PFSK-1 (cell line): ENCODE data around the gene CDC123.

Experiments
- POLR2AphosphoS5 ChIP-seq: IDR thresholded peaks from 2 replicates; pipeline ENCODE4 v1.6.1; 2012; ENCODE audit warnings: low read depth, mild to moderate bottlenecking, control low read depth, low read length, moderate library complexity
- SIN3A ChIP-seq: IDR thresholded peaks from 2 replicates; pipeline ENCODE4 v1.6.1; 2012; ENCODE audit warnings: mild to moderate bottlenecking, low read length, moderate library complexity, borderline replicate concordance; ENCODE audit not compliant: insufficient read depth
- TAF1 ChIP-seq: IDR thresholded peaks from 2 replicates; pipeline ENCODE4 v1.6.1; 2012; ENCODE audit warnings: low read length, control low read depth, borderline replicate concordance; ENCODE audit not compliant: insufficient read depth
- TF ChIP-seq, protein P1 (sequence below), 2 experiments: IDR thresholded peaks; 2 replicates each; pipeline versions ENCODE4 v1.6.1 to v1.8.0; 2011 to 2012; ENCODE audit warnings: low read depth in 2 of 2, low read length in 2 of 2, control low read depth in 1 of 2, inconsistent platforms in 1 of 2, mild to moderate bottlenecking in 1 of 2, moderate library complexity in 1 of 2; ENCODE audit not compliant: insufficient read depth in 1 of 2

DNA sequence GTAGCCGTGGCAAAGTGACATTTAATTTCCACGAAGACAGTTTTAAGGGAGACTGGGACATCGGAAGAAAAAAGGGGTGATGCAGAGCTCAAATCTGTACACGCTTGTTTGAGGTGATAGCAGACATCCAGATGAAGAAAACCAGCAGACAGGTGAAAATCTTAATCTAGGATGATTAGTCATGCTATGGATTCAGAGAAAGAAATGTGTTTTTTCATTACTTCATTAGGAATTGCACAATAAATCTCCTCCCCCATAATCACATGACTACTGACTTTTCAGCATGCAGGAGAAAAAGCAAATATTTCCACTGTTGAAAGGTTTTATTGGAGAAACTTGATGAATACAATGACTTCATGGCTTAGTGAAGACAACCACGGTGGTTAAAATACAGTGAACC lies 2.8 kb upstream of the CDC123 start:
- no peak for TF ChIP-seq POLR2AphosphoS5
- TF ChIP-seq TAF1: no peak
- no peak for TF ChIP-seq SIN3A
- TF ChIP-seq, protein P1, sequence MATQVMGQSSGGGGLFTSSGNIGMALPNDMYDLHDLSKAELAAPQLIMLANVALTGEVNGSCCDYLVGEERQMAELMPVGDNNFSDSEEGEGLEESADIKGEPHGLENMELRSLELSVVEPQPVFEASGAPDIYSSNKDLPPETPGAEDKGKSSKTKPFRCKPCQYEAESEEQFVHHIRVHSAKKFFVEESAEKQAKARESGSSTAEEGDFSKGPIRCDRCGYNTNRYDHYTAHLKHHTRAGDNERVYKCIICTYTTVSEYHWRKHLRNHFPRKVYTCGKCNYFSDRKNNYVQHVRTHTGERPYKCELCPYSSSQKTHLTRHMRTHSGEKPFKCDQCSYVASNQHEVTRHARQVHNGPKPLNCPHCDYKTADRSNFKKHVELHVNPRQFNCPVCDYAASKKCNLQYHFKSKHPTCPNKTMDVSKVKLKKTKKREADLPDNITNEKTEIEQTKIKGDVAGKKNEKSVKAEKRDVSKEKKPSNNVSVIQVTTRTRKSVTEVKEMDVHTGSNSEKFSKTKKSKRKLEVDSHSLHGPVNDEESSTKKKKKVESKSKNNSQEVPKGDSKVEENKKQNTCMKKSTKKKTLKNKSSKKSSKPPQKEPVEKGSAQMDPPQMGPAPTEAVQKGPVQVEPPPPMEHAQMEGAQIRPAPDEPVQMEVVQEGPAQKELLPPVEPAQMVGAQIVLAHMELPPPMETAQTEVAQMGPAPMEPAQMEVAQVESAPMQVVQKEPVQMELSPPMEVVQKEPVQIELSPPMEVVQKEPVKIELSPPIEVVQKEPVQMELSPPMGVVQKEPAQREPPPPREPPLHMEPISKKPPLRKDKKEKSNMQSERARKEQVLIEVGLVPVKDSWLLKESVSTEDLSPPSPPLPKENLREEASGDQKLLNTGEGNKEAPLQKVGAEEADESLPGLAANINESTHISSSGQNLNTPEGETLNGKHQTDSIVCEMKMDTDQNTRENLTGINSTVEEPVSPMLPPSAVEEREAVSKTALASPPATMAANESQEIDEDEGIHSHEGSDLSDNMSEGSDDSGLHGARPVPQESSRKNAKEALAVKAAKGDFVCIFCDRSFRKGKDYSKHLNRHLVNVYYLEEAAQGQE (IDR thresholded peaks at IDR 0.05; ENCODE audit: insufficient read depth in 1 of 2, low read depth in 2 of 2, low read length in 2 of 2): no peak
